ENCODE data around the gene PRMT1.

Gene PRMT1

DNA sequence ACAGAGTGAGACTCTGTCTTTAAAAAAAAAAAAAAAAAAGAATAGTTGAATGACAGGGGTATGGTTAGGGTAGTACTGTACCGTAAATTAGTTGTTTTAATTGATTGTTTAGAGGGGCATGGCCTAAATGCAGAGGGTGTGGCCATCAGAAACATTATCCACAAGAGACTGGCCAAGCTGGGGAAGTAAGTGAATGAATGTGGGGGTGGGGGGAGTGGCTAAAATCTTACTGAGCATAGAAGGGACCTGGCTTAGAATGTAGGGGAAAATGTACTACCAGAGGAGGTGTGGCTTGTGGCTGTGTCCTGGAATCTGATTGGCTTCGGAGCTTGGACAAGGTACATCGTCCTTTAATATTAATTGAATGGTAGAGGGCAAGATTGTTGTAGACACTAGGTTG lies 7.6 kb upstream of the PRMT1 start:
- TF ChIP-seq, protein P1, sequence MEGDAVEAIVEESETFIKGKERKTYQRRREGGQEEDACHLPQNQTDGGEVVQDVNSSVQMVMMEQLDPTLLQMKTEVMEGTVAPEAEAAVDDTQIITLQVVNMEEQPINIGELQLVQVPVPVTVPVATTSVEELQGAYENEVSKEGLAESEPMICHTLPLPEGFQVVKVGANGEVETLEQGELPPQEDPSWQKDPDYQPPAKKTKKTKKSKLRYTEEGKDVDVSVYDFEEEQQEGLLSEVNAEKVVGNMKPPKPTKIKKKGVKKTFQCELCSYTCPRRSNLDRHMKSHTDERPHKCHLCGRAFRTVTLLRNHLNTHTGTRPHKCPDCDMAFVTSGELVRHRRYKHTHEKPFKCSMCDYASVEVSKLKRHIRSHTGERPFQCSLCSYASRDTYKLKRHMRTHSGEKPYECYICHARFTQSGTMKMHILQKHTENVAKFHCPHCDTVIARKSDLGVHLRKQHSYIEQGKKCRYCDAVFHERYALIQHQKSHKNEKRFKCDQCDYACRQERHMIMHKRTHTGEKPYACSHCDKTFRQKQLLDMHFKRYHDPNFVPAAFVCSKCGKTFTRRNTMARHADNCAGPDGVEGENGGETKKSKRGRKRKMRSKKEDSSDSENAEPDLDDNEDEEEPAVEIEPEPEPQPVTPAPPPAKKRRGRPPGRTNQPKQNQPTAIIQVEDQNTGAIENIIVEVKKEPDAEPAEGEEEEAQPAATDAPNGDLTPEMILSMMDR (IDR thresholded peaks at IDR 0.05), result no peak
- Histone ChIP-seq H3K36me3 (peaks cover 13% of the 10 kb centered on the region), H3K4me1 (ENCODE audit: control insufficient read depth in 1 of 2, insufficient read depth in 1 of 2, low read depth in 1 of 2, low read length in 1 of 2) (peaks cover 14 to 22% of the 10 kb centered on the region in 2 experiments), H3K27me3 (no peaks in the 10 kb centered on the region), H3K4me3 (ENCODE audit: low read depth in 1 of 2, low read length in 1 of 2) (no peak overlapping the region), H3K9me3 (no peaks in the 10 kb centered on the region), H3K27ac (no peak overlapping the region)

DNA sequence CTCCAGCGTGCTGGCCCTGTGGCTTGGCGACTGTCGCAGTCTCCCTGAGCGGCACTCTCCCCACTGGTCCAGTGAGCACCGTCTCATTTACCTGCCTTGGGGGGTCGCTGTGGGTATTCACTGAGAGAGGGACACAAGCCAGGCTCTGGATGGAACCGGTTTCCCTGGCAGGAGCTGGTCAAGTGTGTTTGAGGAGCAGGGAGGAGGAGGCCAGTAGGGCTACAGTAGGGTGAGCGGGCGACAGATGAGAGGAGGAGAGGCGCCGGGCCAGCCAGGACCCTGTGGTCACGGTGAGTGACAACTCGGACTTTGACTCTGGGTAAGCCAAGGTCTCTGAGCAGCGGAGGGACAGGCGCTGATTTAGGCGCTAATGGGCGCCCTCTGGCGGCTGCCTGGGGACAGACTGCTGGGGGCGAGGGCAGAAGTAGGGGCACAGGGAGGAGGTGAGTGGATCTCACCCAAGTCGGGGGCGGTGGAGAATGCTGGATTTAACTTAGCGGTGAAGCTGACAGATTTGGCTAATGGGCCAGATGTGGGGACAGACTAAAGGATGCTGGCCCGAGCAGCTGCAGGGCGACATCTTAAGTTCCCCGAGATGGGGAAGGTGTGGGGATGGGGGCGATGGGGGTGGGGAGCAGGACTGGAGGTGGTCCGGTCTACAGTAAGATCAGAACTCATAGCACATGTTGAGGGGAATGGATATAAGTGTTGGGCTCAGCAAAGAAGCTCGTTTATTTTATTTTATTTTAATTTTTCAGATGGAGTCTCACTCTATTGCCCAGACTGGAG lies 4.7 kb upstream of the PRMT1 start:
- TF ChIP-seq, protein P1 (IDR thresholded peaks at IDR 0.05), result peak; percentile 90
- Histone ChIP-seq H3K27me3 (no peaks in the 10 kb centered on the region), H3K27ac (peak overlapping the region; percentile 38), H3K36me3 (peaks cover 13% of the 10 kb centered on the region), H3K9me3 (no peaks in the 10 kb centered on the region), H3K4me1 (ENCODE audit: control insufficient read depth in 1 of 2, insufficient read depth in 1 of 2, low read depth in 1 of 2, low read length in 1 of 2) (peaks cover 12 to 15% of the 10 kb centered on the region in 2 experiments), H3K4me3 (ENCODE audit: low read depth in 1 of 2, low read length in 1 of 2) (no peak overlapping the region)

DNA sequence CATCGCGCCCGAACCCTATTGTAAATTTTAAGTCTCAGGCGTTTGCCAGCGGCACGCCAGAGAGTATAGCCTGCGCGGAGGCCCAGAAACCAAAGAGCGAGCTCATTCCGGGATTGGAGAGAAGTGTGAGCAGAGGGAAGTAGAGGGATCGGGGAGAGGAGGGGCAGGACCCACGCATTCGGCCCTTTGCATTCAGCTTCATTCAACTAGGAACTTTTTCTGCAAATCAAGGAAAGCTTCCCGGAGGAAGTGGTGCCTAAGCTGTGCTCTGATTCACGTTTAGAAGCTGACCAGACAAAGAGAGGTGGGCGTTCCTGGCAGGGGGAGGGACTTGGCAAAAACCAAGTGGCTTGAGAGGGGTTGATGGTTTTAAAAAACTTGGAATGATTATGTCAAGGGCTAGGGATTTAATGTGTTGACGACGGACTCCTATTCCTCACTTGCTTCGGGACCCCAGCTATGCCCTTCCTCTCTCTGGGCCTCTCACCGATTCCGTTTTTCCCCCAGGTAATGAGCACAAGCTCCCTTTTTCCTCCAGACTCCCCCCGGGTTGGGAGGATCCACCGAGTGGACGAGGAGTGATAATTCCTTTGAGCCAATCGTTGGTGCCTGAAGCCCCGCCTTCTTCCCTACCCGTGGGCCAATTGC lies 811 bp upstream of the PRMT1 start:
- Histone ChIP-seq H3K27ac (peak overlapping the region; percentile 90), H3K27me3 (no peaks in the 10 kb centered on the region), H3K4me3 (ENCODE audit: low read depth in 1 of 2, low read length in 1 of 2) (peak overlapping the region; percentile 68 to 92), H3K4me1 (ENCODE audit: control insufficient read depth in 1 of 2, insufficient read depth in 1 of 2, low read depth in 1 of 2, low read length in 1 of 2) (peaks cover 30 to 33% of the 10 kb centered on the region in 2 experiments), H3K9me3 (no peaks in the 10 kb centered on the region), H3K36me3 (no peaks in the 10 kb centered on the region)
- TF ChIP-seq, protein P1 (IDR thresholded peaks at IDR 0.05), result peak; percentile 27

DNA sequence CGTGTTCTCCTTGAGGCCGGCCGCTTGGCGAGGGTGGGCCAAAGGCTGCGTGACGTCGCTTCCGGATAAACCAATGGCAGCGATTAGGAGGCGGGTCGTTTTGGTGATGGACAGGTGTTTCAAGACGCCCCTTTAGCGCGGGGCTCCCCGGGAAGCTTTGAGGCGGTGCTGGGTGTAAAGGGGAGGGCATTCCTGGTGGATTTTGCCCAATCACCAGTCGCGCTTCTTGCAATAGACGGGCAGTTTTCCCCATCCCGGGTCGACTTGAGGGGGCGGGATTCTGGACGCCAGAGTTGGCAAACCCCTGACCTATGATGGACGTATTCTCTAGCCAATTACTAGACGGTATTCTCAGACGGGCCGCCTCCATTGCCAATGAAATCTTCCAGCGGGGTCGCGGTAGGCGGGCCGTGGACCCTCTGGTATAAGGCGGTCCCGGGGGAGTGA lies 264 bp upstream of the PRMT1 start:
- no peaks in the 10 kb centered on the region for H3K9me3 ChIP-seq
- TF ChIP-seq, protein P1 (IDR thresholded peaks at IDR 0.05), result peak; percentile 21
- peak overlapping the region; percentile 68 to 92 for H3K4me3 ChIP-seq (ENCODE audit: low read depth in 1 of 2, low read length in 1 of 2)
- peak overlapping the region; percentile 90 for H3K27ac ChIP-seq
- H3K4me1 ChIP-seq (ENCODE audit: control insufficient read depth in 1 of 2, insufficient read depth in 1 of 2, low read depth in 1 of 2, low read length in 1 of 2), result peaks cover 30 to 33% of the 10 kb centered on the region in 2 experiments
- no peaks in the 10 kb centered on the region for H3K27me3 ChIP-seq
- H3K36me3 ChIP-seq, result no peaks in the 10 kb centered on the region

DNA sequence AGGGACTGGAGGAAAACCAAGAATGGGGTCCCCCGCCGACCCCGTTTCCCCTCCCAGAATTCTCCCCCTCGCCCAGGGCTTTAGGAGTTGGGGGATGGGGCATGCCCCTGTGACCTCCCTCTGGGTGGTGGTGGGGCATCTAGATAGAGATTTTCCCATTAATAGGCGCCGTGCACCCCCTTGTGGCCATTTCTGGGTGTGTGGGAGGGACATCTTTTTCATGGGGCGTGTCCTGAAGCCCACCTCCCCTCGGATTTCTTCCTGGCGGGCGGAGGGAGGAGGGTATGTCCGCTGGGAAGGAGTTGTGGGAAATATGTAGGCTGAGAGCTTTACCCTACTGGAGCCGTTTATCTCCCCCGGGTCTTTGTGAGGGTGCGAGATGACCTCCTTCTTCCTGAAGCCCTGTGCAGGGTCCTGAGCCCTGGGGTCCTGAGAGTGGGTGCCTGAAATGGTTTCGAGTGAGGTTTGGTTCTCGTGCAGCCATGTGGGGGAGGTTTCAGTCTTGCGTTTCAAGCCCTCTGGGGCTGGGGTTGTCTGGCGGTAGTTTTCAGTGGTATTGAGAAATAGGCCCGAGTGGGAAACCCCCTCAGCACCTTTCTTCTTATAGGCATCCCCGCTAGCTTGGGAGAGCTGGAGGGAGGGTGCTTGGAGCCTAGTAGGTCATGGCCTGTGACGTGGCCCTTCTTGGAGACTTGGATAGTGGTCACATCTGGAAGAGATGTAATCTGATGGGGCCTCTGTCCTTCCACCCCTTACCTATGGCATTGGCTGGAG lies 1.0 kb downstream of the PRMT1 start:
- Histone ChIP-seq H3K4me1 (ENCODE audit: control insufficient read depth in 1 of 2, insufficient read depth in 1 of 2, low read depth in 1 of 2, low read length in 1 of 2) (peaks cover 26 to 33% of the 10 kb centered on the region in 2 experiments), H3K9me3 (no peaks in the 10 kb centered on the region), H3K36me3 (no peaks in the 10 kb centered on the region), H3K27me3 (no peaks in the 10 kb centered on the region), H3K4me3 (ENCODE audit: low read depth in 1 of 2, low read length in 1 of 2) (peak overlapping the region; percentile 68 to 92), H3K27ac (peak overlapping the region; percentile 90)
- TF ChIP-seq, protein P1 (IDR thresholded peaks at IDR 0.05), result peak; percentile 21

Data from neutrophil (primary cell).